Activated T-helper 1 cell treated with anti-CD3 and anti-CD28 coated beads, Interleukin-12 subunit alpha, Interleukin-12 subunit beta, Interleukin-2, Interleukin-4 antibody, amounts not matched to agents 30 ng/mL and 10 ng/mL and 1 ng/mL, durations not matched to agents 14 hours and 24 hours and 36 hours (primary cell): ENCODE results near the gene FBXL19. TPM values are rescaled to one million over a fixed set of nuclear protein-coding genes. Genes with fewer than 3 reads are reported as not detected.

Experiments
- DNase-seq: peaks from one replicate; pipeline ENCODE4 v3.0.0; 2021; ENCODE audit warnings: low spot score
- H3K27ac Mint-ChIP-seq: one replicate; pipeline ENCODE4 v1.8.0; 2021; ENCODE audit warnings: mild to moderate bottlenecking, mixed read lengths
- H3K27me3 Mint-ChIP-seq: one replicate; pipeline ENCODE4 v1.8.0; 2022; ENCODE audit warnings: mild to moderate bottlenecking, moderate library complexity, mixed read lengths; ENCODE audit not compliant: insufficient read depth
- H3K36me3 Mint-ChIP-seq: one replicate; pipeline ENCODE4 v1.8.0; 2021; ENCODE audit warnings: low read depth, mixed read lengths
- H3K4me1 Mint-ChIP-seq: one replicate; pipeline ENCODE4 v1.8.0; 2021; ENCODE audit warnings: low read depth, mixed read lengths
- H3K4me3 Mint-ChIP-seq: one replicate; pipeline ENCODE4 v1.8.0; 2021; ENCODE audit warnings: mild to moderate bottlenecking, moderate library complexity, mixed read lengths
- H3K9me3 Mint-ChIP-seq: one replicate; pipeline ENCODE4 v1.8.0; 2021; ENCODE audit warnings: mixed read lengths
- intact Hi-C: fragments of 100-400 bp; cut with micrococcal nuclease; formaldehyde crosslinking; loops from one replicate; pipeline ENCODE4 v1.15.1; 2024
- total RNA-seq: library from RNA; stranded (reverse); gene quantifications from 2 replicates; pipeline ENCODE4 v1.2.3, GENCODE V29; 2022

The FBXL19 gene
- total RNA-seq: 32.7 and 33.2 TPM in 2 replicates

GRCh38 chr16:30923554-30924075 is at the start of gene FBXL19:
TSS of gene FBXL19 (plus strand) at chr16:30923572. CDS start at chr16:30925755, 2,183 bp downstream.
- peak within 1 kb of the TSS; percentile 100 for H3K27ac Mint-ChIP-seq
- no peak for DNase-seq
- peaks cover 18% of the 10 kb centered on the region for H3K4me1 Mint-ChIP-seq
- H3K27me3 Mint-ChIP-seq: no peaks in the 10 kb centered on the region
- H3K9me3 Mint-ChIP-seq: no peaks in the 10 kb centered on the region
- intact Hi-C loops: loop anchor here (1.0 to 2.0 kb wide), 12 partner anchors 19 to 945 kb away; partner anchors contain the start of genes ARMC5, BCKDK, CFAP119 and PHKG2
- H3K4me3 Mint-ChIP-seq: peak within 1 kb of the TSS; percentile 95
- peaks cover 6% of the 10 kb centered on the region for H3K36me3 Mint-ChIP-seq

DNA sequence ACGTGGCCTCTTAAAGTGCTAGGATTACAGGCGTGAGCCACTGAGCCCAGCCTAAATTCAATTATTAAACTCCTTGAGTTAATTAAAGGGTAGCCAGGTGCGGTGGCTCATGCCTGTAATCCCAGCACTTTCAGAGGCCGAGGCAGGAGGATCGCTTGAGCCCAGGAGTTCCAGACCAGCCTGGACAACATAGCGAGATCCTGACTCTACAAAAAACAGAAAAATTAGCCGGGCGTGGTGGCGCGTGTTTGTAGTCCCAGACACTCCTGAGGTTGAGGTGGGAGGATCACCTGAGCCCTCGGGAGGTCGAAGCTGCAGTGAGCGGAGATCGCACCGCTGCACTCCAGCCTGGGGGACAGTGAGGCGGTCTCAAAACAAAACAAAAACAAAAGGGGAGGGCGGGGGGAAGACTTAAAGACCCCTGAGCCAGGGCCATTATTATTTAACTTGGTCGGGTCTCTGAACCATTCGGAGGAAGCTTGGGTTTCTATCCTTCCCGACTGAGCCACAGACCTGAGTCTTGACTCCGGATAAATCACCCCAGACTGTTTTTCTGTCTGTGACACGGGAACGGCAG is 49.0 kb upstream of the FBXL19 start:
- DNase-seq: no peak
- H3K36me3 Mint-ChIP-seq: peaks cover 19% of the 10 kb centered on the region
- intact Hi-C loops: loop anchor here (2.0 kb wide), 1 partner anchor 60 kb away; no protein-coding TSS in a partner anchor

DNA sequence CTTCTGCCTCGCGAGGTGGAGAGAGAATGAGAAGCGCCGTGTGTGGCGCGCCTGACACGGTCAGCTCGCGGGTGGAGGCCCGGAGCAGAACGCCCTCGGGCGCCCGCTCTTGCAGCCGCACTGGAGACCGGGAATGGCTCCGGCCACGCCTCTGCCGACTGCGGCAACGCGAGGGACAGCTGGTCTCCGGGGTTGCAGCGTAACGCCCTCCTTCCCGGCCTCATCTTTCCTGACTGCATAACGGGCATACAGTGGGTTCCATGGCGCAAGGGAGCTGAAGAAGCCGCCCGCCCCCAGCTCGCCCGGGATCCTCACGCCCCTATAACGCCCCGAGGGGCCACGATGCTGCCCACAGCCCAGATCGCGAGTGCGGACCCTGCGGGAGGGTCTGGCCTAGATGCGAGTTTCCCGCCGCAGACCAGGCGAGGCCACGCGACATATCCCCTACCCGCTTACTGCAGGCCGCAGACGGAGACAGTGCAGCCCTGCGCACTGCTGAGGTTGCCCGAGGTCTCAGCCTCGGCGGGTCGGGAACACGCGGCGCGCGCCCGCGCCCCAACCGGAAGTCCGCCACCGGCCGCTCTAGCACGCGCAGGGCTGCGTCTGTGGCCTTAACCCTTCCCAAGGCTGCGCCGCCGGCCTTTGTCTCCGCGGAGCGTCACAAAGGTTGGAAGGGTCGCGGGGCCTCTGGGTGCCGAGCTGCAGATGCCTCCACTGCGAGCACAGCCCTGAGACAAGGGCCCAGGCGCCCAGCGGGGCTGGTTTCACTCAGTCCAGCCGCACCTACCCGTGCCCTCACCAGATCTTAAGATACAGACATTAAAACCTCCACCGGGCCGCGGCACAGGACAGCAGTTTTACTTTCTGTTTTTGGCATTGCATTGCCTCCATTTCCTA is 48.3 kb upstream of the FBXL19 start:
- DNase-seq: peak; percentile 86
- Mint-ChIP-seq H3K4me1 (peaks cover 23% of the 10 kb centered on the region), H3K9me3 (no peaks in the 10 kb centered on the region), H3K27me3 (no peaks in the 10 kb centered on the region), H3K4me3 (peak overlapping the region; percentile 97), H3K27ac (peak overlapping the region; percentile 94), H3K36me3 (peaks cover 19% of the 10 kb centered on the region)
- intact Hi-C loops: loop anchor here (1.0 to 2.0 kb wide), 7 partner anchors 19 to 177 kb away; partner anchors contain the start of genes BCL7C and PHKG2

More for the DNA sequence above, 49.0 kb upstream of the FBXL19 start:
- Mint-ChIP-seq H3K9me3 (no peaks in the 10 kb centered on the region), H3K4me1 (peaks cover 23% of the 10 kb centered on the region), H3K4me3 (peak overlapping the region; percentile 97), H3K27me3 (no peaks in the 10 kb centered on the region), H3K27ac (peak overlapping the region; percentile 94)

DNA sequence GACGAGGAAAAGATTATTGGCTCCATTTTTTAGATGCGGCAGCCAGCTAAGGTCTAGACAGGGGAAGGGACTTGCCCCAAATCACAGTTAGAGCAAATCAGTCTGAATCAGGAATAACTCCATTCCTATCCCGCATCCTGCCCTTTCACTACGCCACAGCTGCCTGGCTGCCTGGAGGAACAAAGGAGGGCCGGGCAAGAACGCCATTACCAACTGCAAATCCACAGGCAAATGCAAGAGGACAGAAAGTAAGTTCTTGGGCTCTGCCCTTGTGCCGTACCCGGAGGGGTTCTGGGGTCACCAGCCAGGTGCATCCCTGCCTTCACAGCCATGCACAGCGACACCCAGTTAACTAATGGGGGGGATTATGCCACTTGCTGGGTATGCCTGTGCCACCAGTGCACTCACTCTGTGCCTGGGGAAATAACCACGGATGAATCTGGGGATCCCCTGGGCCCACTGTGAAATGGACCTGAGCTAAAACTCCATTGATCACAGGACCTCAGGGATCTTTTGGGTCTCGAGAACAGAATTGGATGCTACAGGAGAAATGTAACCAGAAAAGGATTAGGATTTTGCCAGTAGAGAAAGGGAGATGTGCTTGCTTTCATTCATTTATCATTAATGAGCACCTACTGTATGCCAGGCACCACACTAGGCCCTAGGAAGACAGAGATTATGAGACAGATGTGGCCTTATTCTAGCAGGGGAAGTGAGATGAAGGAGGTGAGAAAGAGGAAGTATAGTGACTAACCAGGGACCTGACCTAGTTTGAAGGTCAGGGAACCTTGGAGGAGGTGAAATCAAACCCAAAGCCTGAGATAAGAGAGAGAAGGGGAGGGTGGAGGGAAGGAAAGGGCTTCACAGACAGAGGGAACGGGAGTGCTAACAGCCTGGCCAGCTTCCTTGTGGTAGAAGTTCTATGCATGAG is 47.2 kb upstream of the FBXL19 start:
- peak overlapping the region; percentile 97 for H3K4me3 Mint-ChIP-seq
- peaks cover 19% of the 10 kb centered on the region for H3K36me3 Mint-ChIP-seq
- H3K9me3 Mint-ChIP-seq: no peaks in the 10 kb centered on the region
- DNase-seq: no peak
- H3K27ac Mint-ChIP-seq: peak overlapping the region; percentile 94
- no peaks in the 10 kb centered on the region for H3K27me3 Mint-ChIP-seq
- H3K4me1 Mint-ChIP-seq: peaks cover 23% of the 10 kb centered on the region
- intact Hi-C loops: loop anchor here (1.0 to 2.0 kb wide), 8 partner anchors 18 to 198 kb away; partner anchors contain the start of genes BCL7C, PHKG2, ZNF646 and ZNF668

DNA sequence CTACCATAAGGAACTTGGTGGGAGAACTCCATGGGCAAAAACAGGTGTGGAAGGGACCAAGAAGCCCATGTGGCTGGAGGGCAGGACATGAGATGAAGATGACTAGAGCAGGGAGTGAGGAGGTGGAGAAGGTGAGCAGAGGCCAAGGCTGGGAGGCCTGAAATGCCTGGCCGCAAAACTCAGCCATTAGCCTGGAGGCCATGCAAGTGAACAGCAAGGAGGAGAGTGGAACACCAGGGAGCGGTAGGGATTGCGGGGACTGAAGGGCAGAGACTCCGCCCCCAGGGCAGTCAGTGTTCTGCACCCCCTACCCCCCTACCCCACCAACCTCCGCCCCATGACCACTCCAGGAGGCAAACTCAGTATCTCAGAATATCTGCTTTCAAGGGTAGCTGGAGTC is 46.5 kb upstream of the FBXL19 start:
- H3K36me3 Mint-ChIP-seq: peaks cover 19% of the 10 kb centered on the region
- no peaks in the 10 kb centered on the region for H3K27me3 Mint-ChIP-seq

DNA sequence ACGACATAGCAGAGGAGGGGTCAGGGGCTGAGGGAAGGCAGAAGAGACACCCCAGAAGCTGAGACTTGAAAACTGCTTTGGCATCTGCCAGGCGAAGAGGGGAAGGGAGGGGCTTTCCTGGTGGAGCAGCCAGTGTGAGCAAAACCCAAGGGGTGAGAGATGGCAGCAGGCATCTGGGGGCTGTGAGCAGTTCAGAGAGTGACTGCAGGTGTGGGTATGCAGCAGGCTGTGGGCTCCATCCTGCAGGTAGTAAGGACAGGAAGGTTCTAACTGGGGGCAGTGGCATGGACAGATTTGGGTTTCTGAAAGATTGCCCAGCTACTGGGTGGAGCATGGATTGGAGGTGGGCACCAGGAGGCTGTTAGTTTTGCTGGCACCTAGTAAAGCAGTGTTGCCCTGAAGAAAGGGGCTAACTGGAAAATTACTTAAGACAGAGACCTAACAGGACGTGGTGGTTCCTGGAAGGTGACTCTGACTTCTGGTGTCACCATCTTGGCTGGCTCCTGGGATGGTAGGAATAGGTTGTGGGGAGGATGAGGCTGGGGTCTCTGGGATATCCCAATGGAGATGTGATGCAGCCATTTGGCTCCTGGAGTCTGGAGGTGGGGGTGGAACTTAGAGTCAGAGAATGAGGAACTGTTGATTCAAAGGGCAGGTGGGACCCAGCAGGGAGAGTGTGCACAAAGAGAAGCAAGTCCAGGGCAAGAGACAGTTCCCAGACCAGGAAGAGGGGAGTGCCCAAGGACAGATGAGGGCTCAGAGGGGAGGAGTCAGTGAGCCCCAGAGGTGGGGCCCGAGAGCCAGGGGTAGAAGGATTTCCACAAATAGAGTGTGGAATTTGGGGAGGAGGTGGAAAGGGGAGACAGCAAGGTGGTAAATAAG is 40.7 kb upstream of the FBXL19 start:
- no peak for DNase-seq
- Mint-ChIP-seq H3K4me1 (peaks cover 32% of the 10 kb centered on the region), H3K36me3 (peaks cover 20% of the 10 kb centered on the region), H3K4me3 (no peak overlapping the region), H3K27me3 (no peaks in the 10 kb centered on the region), H3K9me3 (no peaks in the 10 kb centered on the region), H3K27ac (peak overlapping the region; percentile 76)
- intact Hi-C loops: no loop called here

More for the DNA sequence above, 46.5 kb upstream of the FBXL19 start:
- Mint-ChIP-seq H3K4me1 (peaks cover 29% of the 10 kb centered on the region), H3K9me3 (no peaks in the 10 kb centered on the region), H3K27ac (peak overlapping the region; percentile 94), H3K4me3 (peak overlapping the region; percentile 97)
- no peak for DNase-seq
- intact Hi-C loops: loop anchor here (1.0 kb wide), 1 partner anchor 197 kb away; the partner anchor contains the start of genes ZNF646 and ZNF668

GRCh38 chr16:30884760-30885159 is 38.6 kb upstream of the FBXL19 start:
- no peak for DNase-seq
- Mint-ChIP-seq H3K4me1 (peaks cover 32% of the 10 kb centered on the region), H3K27me3 (no peaks in the 10 kb centered on the region), H3K9me3 (no peaks in the 10 kb centered on the region), H3K27ac (peak overlapping the region; percentile 3), H3K36me3 (peaks cover 23% of the 10 kb centered on the region), H3K4me3 (no peak overlapping the region)
- intact Hi-C loops: no loop called here

GRCh38 chr16:30885196-30885595 is 38.2 kb upstream of the FBXL19 start:
- Mint-ChIP-seq H3K27ac (peak overlapping the region; percentile 3), H3K4me1 (peaks cover 32% of the 10 kb centered on the region), H3K9me3 (no peaks in the 10 kb centered on the region), H3K4me3 (no peak overlapping the region), H3K27me3 (no peaks in the 10 kb centered on the region), H3K36me3 (peaks cover 25% of the 10 kb centered on the region)
- no peak for DNase-seq
- intact Hi-C loops: no loop called here

DNA sequence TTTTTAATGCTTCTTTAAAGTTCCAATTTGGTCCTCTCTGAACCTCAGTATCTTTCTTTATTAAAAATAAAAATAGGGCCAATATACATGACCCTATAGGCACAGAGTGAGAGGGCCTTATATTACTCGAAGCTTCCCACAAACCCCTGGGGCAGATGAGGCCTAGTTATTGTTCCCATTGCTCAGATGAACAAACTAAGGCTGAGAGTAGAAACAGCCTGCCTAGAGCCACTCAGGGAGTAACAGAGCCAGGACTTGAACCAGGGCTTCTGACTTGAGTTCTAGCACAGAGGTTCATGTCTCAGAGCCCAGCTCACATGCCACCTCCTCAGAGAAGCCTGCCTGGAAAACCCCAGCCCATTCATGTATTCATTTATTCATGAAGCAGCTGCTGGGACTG is 37.2 kb upstream of the FBXL19 start:
- peaks cover 26% of the 10 kb centered on the region for H3K36me3 Mint-ChIP-seq
- no peaks in the 10 kb centered on the region for H3K9me3 Mint-ChIP-seq
- intact Hi-C loops: no loop called here
- H3K4me3 Mint-ChIP-seq: no peak overlapping the region
- no peaks in the 10 kb centered on the region for H3K27me3 Mint-ChIP-seq
- no peak overlapping the region for H3K27ac Mint-ChIP-seq
- H3K4me1 Mint-ChIP-seq: peaks cover 32% of the 10 kb centered on the region
- no peak for DNase-seq

DNA sequence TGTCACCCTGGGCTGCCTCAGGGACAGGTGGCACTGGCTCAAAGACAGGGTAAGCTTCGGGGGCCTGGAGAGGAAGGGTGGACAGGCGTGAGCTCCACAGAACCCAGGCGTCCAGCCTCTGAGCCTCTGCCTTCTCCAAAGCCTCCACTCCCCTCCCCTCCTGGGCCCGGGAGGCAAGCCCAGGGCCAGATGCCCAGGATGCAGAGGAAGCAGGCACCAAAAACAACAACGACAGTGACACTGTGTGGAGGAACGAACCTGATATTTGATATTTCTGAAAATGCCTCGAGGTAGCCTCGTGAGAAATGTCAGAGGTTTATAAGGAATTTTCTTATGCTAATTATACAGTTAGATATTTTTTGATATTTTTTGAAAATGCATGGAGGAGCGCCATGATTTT is 35.4 kb upstream of the FBXL19 start:
- H3K36me3 Mint-ChIP-seq: peaks cover 22% of the 10 kb centered on the region
- no peak for DNase-seq
- H3K27ac Mint-ChIP-seq: no peak overlapping the region
- H3K9me3 Mint-ChIP-seq: no peaks in the 10 kb centered on the region
- H3K4me1 Mint-ChIP-seq: peaks cover 22% of the 10 kb centered on the region
- no peak overlapping the region for H3K4me3 Mint-ChIP-seq
- intact Hi-C loops: no loop called here
- no peaks in the 10 kb centered on the region for H3K27me3 Mint-ChIP-seq

DNA sequence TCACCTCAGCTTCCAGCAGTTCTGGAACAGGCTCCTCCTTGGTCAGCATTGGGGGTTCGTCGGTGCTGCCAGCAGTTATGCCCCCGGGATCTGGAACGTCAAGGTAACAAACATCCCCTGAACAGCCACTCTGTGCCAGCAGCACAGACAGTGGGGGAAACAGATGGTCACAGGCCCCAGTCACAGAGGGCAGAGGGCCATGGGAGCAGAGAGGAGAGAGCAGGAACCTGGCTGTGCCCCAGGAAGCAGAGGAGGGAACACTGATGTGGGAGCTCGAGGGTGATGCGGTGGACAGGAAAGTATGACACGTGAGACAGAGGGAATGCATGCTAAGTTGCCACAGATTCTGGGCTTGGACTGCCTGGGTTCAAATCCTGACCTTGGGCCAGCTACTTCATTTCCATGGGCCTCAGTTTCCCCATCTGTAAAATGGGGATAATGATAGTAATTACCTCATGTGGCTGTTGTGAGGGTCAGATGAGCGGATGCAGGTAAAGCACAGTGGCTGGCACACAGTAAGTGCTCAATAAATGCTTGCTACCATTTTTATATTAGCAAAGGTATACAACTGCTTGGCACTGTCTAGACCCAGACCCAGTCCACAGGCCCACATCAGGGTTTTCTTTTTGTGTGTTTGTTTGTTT is 34.4 kb upstream of the FBXL19 start:
- no peak for DNase-seq
- Mint-ChIP-seq H3K27me3 (no peaks in the 10 kb centered on the region), H3K4me1 (peaks cover 23% of the 10 kb centered on the region), H3K9me3 (no peaks in the 10 kb centered on the region), H3K27ac (no peak overlapping the region), H3K4me3 (no peak overlapping the region), H3K36me3 (peaks cover 21% of the 10 kb centered on the region)
- intact Hi-C loops: no loop called here
